Activated naive CD8-positive, alpha-beta T cell (primary cell): ENCODE results near the gene RAD51B.

Source experiments
- H3K27ac Mint-ChIP-seq: one replicate; pipeline ENCODE4 v1.8.0; 2021; ENCODE audit warnings: mixed read lengths
- H3K27me3 Mint-ChIP-seq: one replicate; pipeline ENCODE4 v1.8.0; 2021; ENCODE audit warnings: mixed read lengths
- H3K36me3 Mint-ChIP-seq: one replicate; pipeline ENCODE4 v1.8.0; 2021; ENCODE audit warnings: mixed read lengths
- H3K4me1 Mint-ChIP-seq: one replicate; pipeline ENCODE4 v1.8.0; 2021; ENCODE audit warnings: low read depth, mixed read lengths
- H3K4me3 Mint-ChIP-seq: one replicate; pipeline ENCODE4 v1.8.0; 2021; ENCODE audit warnings: mild to moderate bottlenecking, mixed read lengths
- H3K9me3 Mint-ChIP-seq: one replicate; pipeline ENCODE4 v1.8.0; 2021; ENCODE audit warnings: low read depth, mixed read lengths

Gene RAD51B

DNA sequence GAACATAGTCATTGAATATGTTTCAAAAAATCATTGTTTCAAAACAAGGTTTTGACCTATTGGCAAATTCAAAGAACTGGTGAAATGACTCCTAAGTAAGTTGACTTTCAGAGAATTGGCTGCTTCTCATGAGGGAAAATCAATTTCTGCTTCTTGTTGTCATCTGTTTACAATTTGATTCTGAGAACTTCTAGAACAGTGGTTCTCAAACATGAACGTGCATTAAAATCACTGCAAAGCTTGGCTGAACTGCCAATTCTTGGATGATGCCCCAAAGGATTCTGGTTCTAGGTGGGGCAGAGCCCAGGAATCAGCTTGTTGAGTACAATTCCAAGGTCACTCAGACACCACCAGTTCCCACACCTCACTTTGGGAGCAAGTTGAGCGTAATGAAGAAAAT, 889.4 kb downstream of the RAD51B start:
- H3K27ac Mint-ChIP-seq: no peak overlapping the region
- H3K4me3 Mint-ChIP-seq: no peak overlapping the region
- peaks cover 23% of the 10 kb centered on the region for H3K4me1 Mint-ChIP-seq
- no peaks in the 10 kb centered on the region for H3K36me3 Mint-ChIP-seq
- no peaks in the 10 kb centered on the region for H3K27me3 Mint-ChIP-seq
- no peaks in the 10 kb centered on the region for H3K9me3 Mint-ChIP-seq

DNA sequence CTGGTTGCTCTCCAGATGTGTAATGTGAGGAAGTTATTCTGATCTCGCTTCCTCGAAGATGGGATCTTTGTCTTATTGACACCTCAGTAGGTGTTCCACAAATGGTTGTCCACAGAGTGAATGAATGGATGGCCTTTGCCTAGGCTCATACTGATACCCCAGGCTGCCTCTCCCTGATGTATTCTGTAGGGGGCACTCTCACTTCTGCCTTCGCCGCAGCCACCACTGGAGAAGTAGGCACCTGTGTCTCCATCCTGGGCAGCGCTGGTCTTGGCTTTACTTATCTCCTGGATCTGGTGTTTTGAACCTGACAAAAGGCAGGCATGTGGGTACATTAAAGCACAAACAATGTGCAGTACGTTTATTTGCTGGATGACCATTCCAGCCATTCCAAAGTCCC, 891.2 kb downstream of the RAD51B start:
- no peak overlapping the region for H3K4me3 Mint-ChIP-seq
- no peak overlapping the region for H3K27ac Mint-ChIP-seq
- no peaks in the 10 kb centered on the region for H3K27me3 Mint-ChIP-seq
- no peaks in the 10 kb centered on the region for H3K36me3 Mint-ChIP-seq
- no peaks in the 10 kb centered on the region for H3K9me3 Mint-ChIP-seq
- peaks cover 37% of the 10 kb centered on the region for H3K4me1 Mint-ChIP-seq

DNA sequence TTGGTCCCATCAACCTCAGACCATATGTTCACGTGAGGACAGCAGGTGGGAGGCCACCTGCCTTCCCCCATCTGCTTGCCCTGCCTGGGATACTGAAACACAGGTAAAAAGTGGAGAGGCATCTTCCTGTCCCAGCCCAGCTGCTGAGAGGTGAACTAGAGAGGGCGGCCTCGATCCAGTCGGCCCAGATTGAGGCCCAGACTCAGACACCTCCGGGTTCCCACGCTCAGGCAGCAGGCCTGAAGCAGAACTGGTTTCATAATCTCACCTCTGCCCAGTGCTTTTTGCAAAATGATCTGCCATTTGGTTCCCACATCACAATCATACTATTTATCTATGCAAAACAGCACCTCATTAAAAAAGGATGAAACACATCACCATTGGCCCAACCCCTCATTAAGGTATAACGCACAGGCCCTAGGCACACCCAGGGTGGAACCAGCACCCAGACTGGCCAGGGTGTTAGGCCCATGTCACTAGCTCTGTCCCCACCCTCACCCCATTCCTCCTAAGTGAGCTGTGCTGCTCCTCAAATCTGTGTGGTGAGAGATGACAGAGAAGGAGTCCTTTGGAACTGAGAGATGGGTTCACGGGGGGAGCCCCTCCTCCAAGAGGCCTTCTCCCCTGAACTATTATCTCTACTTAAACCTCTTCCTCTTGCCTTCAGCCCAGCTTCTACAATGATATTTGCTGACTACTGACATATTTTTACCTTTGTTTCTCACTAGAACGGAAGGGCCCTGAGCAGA, 892.2 kb downstream of the RAD51B start:
- no peaks in the 10 kb centered on the region for H3K9me3 Mint-ChIP-seq
- peaks cover 42% of the 10 kb centered on the region for H3K4me1 Mint-ChIP-seq
- H3K27ac Mint-ChIP-seq: peak overlapping the region; percentile 41
- no peaks in the 10 kb centered on the region for H3K27me3 Mint-ChIP-seq
- no peak overlapping the region for H3K4me3 Mint-ChIP-seq
- no peaks in the 10 kb centered on the region for H3K36me3 Mint-ChIP-seq

DNA sequence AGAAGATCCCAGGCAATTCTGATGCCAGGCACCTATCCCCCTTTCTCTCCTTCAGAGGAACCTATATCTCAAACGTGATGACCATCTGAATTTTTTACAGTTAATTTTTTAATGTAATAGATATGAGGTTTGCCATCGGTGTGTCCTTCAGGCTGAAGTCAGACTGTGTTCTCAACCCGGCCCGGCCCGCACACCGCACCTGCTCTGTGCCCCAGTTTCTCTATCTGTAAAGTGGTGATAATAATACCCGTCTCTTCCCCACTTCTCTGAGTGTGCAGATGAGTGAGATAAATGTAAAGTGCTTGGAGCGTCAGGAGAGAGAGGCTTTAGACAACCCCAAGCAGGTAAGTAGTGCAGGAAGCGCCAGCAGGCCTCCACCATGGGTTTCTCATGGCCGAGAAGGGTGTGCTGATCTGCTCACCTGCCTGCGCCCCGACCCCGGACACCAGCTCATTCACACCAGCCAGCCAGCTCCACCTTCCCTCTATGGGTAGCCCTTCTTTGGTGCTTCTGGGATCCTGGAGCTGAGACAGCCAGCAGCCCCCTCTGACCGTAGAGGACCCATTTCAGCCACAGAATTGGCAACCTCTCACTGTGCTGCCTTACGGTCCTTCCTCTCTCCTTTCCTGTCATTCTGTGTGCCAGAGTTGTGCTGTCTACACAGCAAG, 893.3 kb downstream of the RAD51B start:
- Mint-ChIP-seq H3K27ac (no peak overlapping the region), H3K27me3 (no peaks in the 10 kb centered on the region), H3K36me3 (no peaks in the 10 kb centered on the region), H3K4me1 (peaks cover 42% of the 10 kb centered on the region), H3K9me3 (no peaks in the 10 kb centered on the region), H3K4me3 (no peak overlapping the region)

DNA sequence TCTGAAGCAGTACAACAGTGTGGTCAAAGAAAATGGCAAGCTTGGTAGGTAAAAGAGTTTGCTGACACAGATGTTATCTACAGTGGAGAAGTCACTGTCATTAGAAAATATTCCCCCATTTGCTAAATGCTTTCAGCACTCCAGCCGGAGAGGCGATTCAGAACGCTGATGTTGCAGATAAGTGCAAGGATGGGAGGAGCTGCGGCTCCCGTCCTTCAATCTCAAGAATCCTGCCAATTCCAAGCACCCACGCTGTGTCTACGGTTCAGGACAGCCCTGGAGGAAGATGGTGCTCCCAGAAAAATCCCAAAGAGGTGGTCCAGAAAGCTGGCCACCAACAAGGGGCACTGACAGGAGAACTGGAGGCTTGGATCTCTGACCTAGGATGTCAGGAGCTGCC, 894.2 kb downstream of the RAD51B start:
- H3K4me3 Mint-ChIP-seq: no peak overlapping the region
- no peak overlapping the region for H3K27ac Mint-ChIP-seq
- H3K4me1 Mint-ChIP-seq: peaks cover 46% of the 10 kb centered on the region
- no peaks in the 10 kb centered on the region for H3K9me3 Mint-ChIP-seq
- H3K27me3 Mint-ChIP-seq: no peaks in the 10 kb centered on the region
- H3K36me3 Mint-ChIP-seq: no peaks in the 10 kb centered on the region

DNA sequence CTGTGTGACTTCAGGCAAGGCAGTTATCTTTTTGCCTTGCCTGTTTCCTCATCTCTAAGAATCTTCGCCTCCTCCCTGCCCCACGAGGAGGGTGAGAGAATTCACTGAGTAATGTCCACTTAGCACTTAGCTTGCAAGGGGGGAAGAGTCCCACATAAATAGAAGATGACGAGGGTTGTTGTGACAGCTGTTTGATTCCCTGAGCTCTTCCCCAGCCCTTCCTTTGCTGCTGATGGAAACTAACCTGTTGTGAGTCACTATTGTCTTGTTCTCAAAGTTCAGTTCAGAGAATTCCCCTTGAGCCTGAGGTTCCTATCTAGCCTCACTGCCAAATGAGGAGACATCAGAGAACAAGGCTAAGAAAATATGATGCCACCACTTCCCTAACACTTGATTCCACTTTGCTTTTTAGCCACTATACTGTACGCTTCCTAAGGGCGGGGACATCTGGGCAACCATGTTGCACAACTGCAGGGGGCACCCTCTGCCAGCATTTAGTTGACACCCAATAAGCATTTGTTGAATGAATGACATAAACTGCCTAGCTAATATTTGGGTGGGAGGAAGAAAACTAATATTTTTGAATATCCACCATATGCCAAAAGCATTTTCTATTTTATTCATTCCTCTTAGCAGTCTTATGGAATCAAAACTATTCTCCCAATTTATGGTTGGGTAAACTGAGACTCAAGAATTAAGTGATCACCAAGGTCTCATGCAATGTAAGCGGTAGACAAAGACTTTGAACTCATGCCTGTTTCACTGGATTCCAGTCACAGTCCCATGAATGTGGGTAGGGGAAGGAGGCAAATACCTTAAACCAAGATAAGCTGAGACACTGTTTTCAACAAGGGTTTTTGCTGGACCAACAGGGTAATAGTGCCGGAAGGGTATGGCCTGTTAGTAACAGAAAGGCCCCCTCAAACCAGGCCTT, 895.7 kb downstream of the RAD51B start:
- H3K4me1 Mint-ChIP-seq: peaks cover 60% of the 10 kb centered on the region
- peaks cover 2% of the 10 kb centered on the region for H3K36me3 Mint-ChIP-seq
- H3K27ac Mint-ChIP-seq: peak overlapping the region; percentile 55

DNA sequence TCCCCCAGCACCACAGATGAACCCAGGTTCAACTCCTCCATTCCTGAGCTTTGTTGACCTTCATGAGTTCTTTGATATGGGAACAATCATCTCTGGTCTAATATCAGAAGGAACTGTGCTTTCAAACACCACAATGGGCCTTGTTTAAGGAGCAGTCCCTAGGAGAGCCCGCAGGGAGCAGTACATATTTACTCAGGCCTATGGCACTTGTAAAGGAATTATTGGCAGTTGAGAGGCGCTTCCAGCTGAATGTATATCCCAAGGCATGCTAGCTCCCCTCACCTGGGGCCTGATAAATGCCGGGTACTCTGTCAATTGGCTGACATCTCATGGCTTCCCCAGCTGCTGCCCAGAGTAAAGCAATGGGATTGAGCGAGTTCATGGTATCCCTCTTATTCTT, 897.1 kb downstream of the RAD51B start:
- peaks cover 60% of the 10 kb centered on the region for H3K4me1 Mint-ChIP-seq
- H3K4me3 Mint-ChIP-seq: no peak overlapping the region
- H3K27me3 Mint-ChIP-seq: no peaks in the 10 kb centered on the region
- H3K9me3 Mint-ChIP-seq: peaks cover 11% of the 10 kb centered on the region
- H3K36me3 Mint-ChIP-seq: peaks cover 2% of the 10 kb centered on the region
- peak overlapping the region; percentile 41 for H3K27ac Mint-ChIP-seq

More for the DNA sequence above, 895.7 kb downstream of the RAD51B start:
- H3K4me3 Mint-ChIP-seq: no peak overlapping the region
- peaks cover 7% of the 10 kb centered on the region for H3K9me3 Mint-ChIP-seq
- no peaks in the 10 kb centered on the region for H3K27me3 Mint-ChIP-seq

DNA sequence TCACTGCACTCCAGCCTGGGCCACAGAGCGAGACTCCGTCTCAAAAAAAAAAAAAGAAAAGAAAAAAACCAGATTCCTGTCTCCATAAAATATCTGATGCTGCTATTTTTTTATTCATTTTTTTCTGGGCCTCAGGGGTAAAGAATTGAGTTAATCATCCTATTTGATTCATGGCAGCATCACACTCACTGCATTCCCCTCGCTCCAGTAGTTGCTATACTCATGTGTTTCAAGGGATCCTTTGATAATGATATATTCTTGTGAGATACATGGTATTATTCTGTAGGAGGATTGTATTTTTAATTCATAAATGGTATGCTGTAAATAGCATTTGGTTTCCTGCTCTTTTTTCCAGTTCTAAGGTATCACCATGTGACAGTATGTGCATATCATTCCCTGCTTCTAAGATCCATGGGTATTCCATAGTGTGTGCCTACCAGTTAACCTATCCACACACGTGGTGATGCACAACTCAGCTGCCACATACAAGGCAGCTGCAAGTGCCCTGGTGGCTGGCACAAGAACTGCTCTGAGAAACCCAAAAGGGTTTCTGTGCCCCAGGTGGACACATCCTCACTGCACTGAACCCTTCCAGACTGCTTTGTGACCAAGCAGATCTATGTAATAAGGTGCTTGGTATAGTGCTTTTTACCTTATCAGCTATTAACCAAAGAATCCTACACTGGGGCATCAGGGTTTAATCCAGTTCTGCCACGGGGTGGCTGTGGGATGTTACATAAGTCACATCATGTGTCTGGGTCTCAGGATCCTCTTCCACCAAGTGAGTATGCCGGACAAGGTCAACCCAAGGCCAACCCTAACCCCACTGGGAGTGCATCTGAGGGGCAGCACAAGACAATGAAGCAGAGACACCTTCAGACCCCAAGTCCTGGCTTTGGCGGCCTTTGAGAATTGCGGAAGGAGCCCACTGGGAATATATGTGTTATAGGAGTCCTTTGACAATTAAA, 898.7 kb downstream of the RAD51B start:
- peaks cover 47% of the 10 kb centered on the region for H3K4me1 Mint-ChIP-seq
- no peaks in the 10 kb centered on the region for H3K27me3 Mint-ChIP-seq
- H3K9me3 Mint-ChIP-seq: peaks cover 11% of the 10 kb centered on the region
- no peak overlapping the region for H3K27ac Mint-ChIP-seq
- H3K36me3 Mint-ChIP-seq: peaks cover 2% of the 10 kb centered on the region
- no peak overlapping the region for H3K4me3 Mint-ChIP-seq

DNA sequence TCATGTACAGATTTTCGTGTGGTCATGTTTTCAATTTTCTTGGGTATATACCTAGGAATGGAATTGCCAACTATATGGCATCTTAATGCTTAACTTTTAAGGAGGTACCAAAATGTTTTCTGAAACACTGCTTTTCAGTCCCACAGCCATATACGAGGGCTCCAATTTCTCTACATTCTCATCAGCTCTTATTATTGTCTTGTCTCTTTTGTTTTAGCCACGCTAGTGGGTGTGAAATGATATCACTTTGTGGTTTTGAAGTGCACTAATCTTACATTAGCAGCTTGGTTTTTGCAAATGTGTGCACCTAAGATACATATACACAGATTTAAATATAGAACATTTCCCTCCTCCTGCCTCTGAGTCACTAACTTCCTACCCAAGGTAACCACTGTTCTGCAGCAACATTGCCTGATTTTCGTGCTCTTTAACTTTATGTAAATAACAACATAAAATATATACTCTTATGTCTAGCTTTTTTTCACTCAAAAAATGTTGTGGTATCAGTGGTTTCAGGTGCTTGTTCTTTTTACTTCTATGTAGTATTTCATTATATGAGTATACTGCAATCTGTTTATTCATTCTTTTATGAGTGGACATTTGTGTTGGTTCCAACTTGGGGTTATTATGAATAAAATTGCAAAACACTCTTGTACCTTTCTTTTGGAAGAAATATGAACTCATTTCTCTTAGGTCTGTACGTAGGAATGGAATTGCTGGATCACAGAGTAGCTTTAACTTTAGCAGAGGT, 900.2 kb downstream of the RAD51B start:
- peaks cover 11% of the 10 kb centered on the region for H3K9me3 Mint-ChIP-seq
- H3K4me3 Mint-ChIP-seq: peak overlapping the region; percentile 20
- H3K36me3 Mint-ChIP-seq: peaks cover 2% of the 10 kb centered on the region
- H3K27ac Mint-ChIP-seq: peak overlapping the region; percentile 61
- no peaks in the 10 kb centered on the region for H3K27me3 Mint-ChIP-seq
- peaks cover 39% of the 10 kb centered on the region for H3K4me1 Mint-ChIP-seq

DNA sequence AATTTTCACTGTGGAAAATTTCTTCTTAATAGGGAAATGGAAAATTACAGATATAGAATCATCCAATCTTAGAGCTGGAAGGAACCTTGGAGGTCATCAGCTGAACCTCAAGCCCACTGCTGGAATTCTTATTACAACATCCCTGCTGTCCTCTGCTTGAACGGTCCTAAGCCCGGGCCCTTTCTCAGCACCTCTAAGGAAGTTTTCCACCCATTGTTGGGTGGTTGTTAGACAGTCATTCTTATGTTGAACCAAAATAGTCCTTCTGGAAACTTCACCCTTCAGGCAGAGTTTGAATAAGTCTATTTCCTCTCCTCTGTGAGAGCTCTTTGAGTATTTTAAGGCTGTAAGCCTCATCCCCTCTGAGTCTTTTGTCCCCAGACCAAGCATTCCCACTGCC, 902.6 kb downstream of the RAD51B start:
- Mint-ChIP-seq H3K27me3 (no peaks in the 10 kb centered on the region), H3K4me1 (peaks cover 26% of the 10 kb centered on the region), H3K9me3 (peaks cover 11% of the 10 kb centered on the region), H3K36me3 (peaks cover 2% of the 10 kb centered on the region), H3K4me3 (no peak overlapping the region), H3K27ac (no peak overlapping the region)

DNA sequence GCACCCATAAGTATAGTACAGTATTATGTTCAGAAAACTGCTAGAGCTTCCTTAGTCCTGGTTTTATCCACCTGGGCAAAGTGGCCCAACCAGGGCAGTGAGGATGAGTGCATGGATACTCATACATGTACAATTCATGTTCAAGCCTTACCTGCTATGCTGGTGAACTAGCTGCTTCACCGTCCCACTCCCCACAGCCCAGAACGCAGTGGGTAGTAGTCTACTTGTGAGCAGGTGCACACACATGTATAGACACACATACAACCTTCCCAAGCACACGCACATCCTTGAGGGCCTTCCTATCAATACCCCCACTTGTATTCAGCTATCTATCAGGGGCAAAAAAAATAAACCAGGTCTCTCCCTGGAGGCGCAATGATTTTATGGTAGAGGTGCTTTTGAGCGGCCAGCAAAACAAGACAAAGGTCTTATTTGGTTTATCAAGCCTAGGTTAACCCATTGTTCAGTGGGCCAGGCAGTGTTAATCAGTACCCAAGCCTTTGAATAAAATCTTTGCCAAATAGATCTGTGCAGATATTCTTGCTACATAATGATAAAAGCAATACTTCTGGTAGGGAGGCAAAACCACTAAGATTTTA, 903.5 kb downstream of the RAD51B start:
- peaks cover 11% of the 10 kb centered on the region for H3K9me3 Mint-ChIP-seq
- no peak overlapping the region for H3K27ac Mint-ChIP-seq
- peaks cover 4% of the 10 kb centered on the region for H3K36me3 Mint-ChIP-seq
- peaks cover 26% of the 10 kb centered on the region for H3K4me1 Mint-ChIP-seq
- H3K27me3 Mint-ChIP-seq: no peaks in the 10 kb centered on the region
- no peak overlapping the region for H3K4me3 Mint-ChIP-seq

DNA sequence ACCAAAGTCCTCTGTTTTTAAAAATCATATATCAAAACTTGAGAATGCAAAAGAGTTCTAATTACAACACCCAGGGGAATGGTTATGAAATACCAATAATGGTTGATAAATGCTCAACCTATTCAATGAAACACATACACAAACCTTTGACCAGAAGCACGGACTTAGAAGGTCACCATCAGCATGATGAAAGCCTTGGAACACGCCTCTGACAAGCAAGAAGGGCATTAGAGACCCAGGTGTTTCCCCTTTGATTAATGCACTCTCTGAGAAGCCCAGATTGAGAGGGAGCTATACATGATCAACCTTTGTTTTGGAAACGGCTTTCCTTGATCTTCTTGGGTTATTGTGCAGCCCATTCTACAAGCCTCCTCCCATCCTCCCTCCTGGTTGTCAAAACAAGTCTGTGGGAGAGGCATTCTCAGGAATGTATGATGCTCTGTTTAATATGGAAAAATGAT, 904.3 kb downstream of the RAD51B start:
- Mint-ChIP-seq H3K27me3 (no peaks in the 10 kb centered on the region), H3K36me3 (peaks cover 4% of the 10 kb centered on the region), H3K9me3 (peaks cover 11% of the 10 kb centered on the region), H3K27ac (no peak overlapping the region), H3K4me1 (peaks cover 22% of the 10 kb centered on the region), H3K4me3 (no peak overlapping the region)

DNA sequence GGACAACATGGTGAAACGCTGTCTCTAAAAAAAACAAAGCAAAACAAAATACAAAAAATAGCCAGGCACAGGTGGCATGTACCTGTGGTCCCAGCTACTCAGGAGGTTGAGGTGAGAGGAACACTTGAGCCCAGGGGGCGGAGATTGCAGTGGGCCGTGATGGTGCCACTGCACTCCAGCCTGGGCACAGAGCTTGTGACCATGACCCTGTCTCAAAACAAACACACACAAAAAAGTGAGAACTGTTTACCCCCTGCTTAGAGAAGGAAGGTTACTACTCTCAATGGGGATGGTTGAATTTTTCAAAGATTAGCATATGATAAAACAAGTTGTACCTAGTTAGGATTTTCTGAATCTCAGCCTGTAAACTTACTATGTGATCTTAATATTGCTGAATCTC, 905.3 kb downstream of the RAD51B start:
- H3K9me3 Mint-ChIP-seq: peaks cover 4% of the 10 kb centered on the region
- peaks cover 12% of the 10 kb centered on the region for H3K4me1 Mint-ChIP-seq
- peaks cover 2% of the 10 kb centered on the region for H3K36me3 Mint-ChIP-seq
- H3K27ac Mint-ChIP-seq: no peak overlapping the region
- H3K4me3 Mint-ChIP-seq: no peak overlapping the region
- H3K27me3 Mint-ChIP-seq: no peaks in the 10 kb centered on the region
